Neural crest cell (in vitro differentiated cells): ENCODE results near the gene HEXD. TPM values are rescaled to one million over a fixed set of nuclear protein-coding genes. Genes with fewer than 3 reads are reported as not detected.

ENCODE experiments used
- DNase-seq: peaks from one replicate; pipeline ENCODE4 v3.0.0; 2021; ENCODE audit warnings: low read depth, mixed read lengths, low spot score
- H3K27ac Mint-ChIP-seq: one replicate; pipeline ENCODE4 v1.8.0; 2021; ENCODE audit warnings: mild to moderate bottlenecking, mixed read lengths; ENCODE audit not compliant: unreplicated experiment
- H3K27me3 Mint-ChIP-seq: 2 replicates; pipeline ENCODE4 v1.8.0; 2021; ENCODE audit warnings: low read depth, mild to moderate bottlenecking, mixed read lengths
- H3K36me3 Mint-ChIP-seq: 2 replicates; pipeline ENCODE4 v1.8.0; 2021; ENCODE audit warnings: low read depth, mild to moderate bottlenecking, mixed read lengths
- H3K4me1 Mint-ChIP-seq: 2 replicates; pipeline ENCODE4 v1.8.0; 2021; ENCODE audit warnings: mixed read lengths
- H3K4me3 Mint-ChIP-seq: one replicate; pipeline ENCODE4 v1.8.0; 2021; ENCODE audit warnings: mild to moderate bottlenecking, mixed read lengths
- H3K9me3 Mint-ChIP-seq: 2 replicates; pipeline ENCODE4 v1.8.0; 2021; ENCODE audit warnings: mixed read lengths
- total RNA-seq: library from RNA; stranded (reverse); gene quantifications from 2 replicates; pipeline ENCODE4 v1.2.1, GENCODE V29; 2021
- TF ChIP-seq, protein P1 (sequence below): fragments of 200-600 bp; sonication (generic); conservative IDR thresholded peaks from 2 replicates; pipeline ENCODE4 v1.5.0; 2021; ENCODE audit warnings: antibody characterized with exemption, mild to moderate bottlenecking

The HEXD gene
- total RNA-seq, 1 donor from 2014 or later = 48.5 TPM

DNA sequence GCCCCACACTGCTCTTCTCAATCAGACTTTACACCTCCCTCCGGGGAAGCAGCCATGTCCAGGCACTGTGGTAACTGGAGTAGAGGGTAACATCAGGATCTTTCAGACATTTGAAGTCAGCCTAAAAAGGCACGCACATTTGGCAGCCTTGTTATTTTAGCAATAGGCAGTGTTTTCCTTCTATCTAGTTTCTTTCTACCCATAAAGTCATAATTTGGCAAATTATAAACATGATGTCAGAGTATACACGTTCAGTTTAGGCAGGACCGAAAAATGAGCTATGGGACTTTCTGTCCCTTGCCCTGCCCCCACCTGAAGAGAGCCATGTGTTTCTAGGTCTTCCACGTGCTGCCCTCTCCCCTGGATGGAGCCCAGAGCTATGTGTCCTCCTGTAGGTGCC, 61.5 kb downstream of the HEXD start:
- H3K27ac Mint-ChIP-seq = no peak overlapping the region
- DNase-seq = no peak
- TF ChIP-seq, protein P1, sequence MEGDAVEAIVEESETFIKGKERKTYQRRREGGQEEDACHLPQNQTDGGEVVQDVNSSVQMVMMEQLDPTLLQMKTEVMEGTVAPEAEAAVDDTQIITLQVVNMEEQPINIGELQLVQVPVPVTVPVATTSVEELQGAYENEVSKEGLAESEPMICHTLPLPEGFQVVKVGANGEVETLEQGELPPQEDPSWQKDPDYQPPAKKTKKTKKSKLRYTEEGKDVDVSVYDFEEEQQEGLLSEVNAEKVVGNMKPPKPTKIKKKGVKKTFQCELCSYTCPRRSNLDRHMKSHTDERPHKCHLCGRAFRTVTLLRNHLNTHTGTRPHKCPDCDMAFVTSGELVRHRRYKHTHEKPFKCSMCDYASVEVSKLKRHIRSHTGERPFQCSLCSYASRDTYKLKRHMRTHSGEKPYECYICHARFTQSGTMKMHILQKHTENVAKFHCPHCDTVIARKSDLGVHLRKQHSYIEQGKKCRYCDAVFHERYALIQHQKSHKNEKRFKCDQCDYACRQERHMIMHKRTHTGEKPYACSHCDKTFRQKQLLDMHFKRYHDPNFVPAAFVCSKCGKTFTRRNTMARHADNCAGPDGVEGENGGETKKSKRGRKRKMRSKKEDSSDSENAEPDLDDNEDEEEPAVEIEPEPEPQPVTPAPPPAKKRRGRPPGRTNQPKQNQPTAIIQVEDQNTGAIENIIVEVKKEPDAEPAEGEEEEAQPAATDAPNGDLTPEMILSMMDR = no peak

DNA sequence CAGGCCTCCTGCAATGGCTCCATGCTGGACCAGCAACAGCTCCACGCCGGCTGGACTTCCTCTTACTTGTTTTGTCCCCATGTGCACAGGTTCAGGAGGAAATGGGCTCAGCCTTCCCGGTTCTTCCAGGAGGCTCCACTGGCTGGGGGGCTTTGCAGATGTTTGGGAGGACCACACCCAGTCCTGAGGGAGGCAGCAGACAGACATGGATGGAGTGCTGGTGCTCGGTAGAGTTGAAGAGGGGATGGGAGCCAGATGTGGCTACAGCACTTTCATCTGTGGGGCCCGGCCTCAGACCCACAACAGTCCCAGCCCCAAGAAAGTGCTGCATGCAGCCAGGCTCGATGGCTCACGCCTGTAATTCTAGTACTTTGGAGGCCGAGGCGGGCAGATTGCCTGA, 62.2 kb downstream of the HEXD start:
- Mint-ChIP-seq H3K4me1 (no peaks in the 10 kb centered on the region), H3K36me3 (peaks cover 5% of the 10 kb centered on the region), H3K27ac (no peak overlapping the region), H3K27me3 (no peaks in the 10 kb centered on the region), H3K4me3 (no peak overlapping the region), H3K9me3 (no peaks in the 10 kb centered on the region)
- DNase-seq = no peak
- TF ChIP-seq, protein P1 = no peak

More for the DNA sequence above, 61.5 kb downstream of the HEXD start:
- Mint-ChIP-seq H3K4me1 (no peaks in the 10 kb centered on the region), H3K36me3 (peaks cover under 1% of the 10 kb centered on the region), H3K4me3 (no peak overlapping the region), H3K27me3 (no peaks in the 10 kb centered on the region), H3K9me3 (no peaks in the 10 kb centered on the region)

DNA sequence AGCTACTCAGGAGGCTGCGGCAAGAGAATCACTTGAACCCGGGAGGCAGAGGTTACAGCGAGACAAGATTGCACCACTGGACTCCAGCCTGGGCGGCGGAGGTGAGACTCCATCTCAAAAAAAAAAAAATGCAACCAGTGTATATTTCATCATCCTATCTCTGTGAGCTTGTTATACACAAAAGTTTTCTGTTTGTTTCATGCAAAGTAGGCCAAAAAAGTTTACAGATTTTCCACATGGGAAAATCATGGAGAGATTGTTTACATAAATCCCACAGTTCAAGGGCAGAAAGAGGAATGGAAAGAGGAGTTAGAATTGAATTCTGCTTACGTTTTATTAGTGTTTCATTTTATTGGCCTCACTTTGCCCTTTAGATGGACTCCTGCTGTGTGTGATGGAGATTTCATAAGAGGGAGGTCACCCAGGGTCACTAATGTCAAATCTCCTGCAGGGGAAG, 65.1 kb downstream of the HEXD start:
- TF ChIP-seq, protein P1 = no peak
- H3K27ac Mint-ChIP-seq = no peak overlapping the region
- H3K4me3 Mint-ChIP-seq = no peak overlapping the region
- no peaks in the 10 kb centered on the region for H3K27me3 Mint-ChIP-seq
- H3K4me1 Mint-ChIP-seq = no peaks in the 10 kb centered on the region
- DNase-seq = no peak
- no peaks in the 10 kb centered on the region for H3K9me3 Mint-ChIP-seq
- peaks cover 8% of the 10 kb centered on the region for H3K36me3 Mint-ChIP-seq

DNA sequence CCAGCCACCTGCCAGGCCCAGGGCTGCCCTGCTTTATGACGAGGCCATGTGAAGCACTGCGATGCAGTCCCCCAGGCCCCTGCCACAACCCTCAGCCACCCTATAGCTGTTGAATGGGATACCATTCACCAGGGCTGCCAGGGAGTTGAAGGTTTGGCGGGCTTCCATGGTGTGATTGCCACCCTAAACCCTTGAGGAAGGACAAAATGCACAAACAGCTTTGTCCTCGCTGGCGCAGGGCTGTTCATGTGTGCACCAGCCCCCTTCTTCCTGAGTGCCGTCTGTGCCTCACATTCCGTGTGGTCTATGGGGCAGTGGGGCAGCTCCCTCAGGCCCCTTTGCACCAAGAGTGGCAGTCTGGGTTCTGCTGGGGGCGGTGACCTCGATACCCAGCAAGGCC, 65.7 kb downstream of the HEXD start:
- no peak overlapping the region for H3K27ac Mint-ChIP-seq
- DNase-seq = no peak
- no peaks in the 10 kb centered on the region for H3K9me3 Mint-ChIP-seq
- TF ChIP-seq, protein P1 = no peak
- H3K4me1 Mint-ChIP-seq = no peaks in the 10 kb centered on the region
- no peaks in the 10 kb centered on the region for H3K27me3 Mint-ChIP-seq
- H3K4me3 Mint-ChIP-seq = no peak overlapping the region
- peaks cover 8% of the 10 kb centered on the region for H3K36me3 Mint-ChIP-seq

DNA sequence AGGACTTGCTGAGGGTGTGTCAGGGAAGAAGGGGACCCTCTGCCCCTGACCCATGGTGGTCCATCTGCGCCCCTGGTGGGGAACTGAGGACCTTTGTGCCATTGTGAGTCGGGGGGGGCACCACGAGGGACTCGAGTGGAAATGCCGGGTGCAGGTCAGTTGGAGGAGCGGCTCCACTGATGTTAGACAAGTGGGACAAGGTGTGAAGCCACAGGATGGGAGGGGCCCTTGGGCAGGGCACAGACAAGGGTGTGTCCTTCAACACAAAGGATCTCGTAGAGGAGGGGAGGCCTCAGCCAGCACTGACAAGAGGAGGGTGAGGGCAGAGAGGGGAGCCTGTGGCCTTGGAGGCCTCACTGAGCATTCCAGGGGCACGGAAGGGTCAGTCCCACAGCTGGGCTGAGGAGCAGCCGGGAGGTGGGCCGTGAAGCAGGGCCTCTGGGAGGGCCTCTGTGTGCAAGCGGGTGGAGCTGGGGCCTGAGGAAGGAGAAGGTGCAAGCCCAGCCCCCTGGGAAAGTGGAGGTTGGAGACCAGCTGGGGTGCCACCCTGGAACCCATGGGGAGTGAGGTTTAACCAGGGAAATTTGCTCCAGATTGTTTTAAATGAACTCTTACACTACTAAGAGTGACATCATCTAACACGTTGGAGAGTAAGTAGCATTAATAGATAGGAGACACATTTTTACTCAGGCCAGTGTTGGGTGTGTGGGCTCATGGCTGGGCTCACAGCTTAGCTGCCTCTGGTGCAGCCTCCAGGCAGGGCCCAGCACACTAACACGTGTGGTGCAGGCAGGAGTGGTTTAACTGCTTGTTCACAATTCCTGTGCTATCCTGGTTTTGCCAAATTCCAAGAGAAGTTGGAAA, 68.3 kb downstream of the HEXD start:
- TF ChIP-seq, protein P1 = no peak
- H3K27ac Mint-ChIP-seq = peak overlapping the region; percentile 59
- DNase-seq = no peak
- H3K36me3 Mint-ChIP-seq = peaks cover 8% of the 10 kb centered on the region
- no peaks in the 10 kb centered on the region for H3K9me3 Mint-ChIP-seq
- H3K27me3 Mint-ChIP-seq = no peaks in the 10 kb centered on the region
- H3K4me1 Mint-ChIP-seq = no peaks in the 10 kb centered on the region
- H3K4me3 Mint-ChIP-seq = no peak overlapping the region
